Cortex of kidney (tissue), 1 donor: ENCODE data around the gene STAB2.

Experiments
- DNase-seq: peaks from one replicate; lab custom pipeline; 2025; lab: John Stamatoyannopoulos, UW

STAB2 gene

GRCh38 chr12:103745962-103746361 lies 158.9 kb downstream of the STAB2 start:
- no peak for DNase-seq

GRCh38 chr12:103748002-103748401 lies 160.9 kb downstream of the STAB2 start:
- no peak for DNase-seq

DNA sequence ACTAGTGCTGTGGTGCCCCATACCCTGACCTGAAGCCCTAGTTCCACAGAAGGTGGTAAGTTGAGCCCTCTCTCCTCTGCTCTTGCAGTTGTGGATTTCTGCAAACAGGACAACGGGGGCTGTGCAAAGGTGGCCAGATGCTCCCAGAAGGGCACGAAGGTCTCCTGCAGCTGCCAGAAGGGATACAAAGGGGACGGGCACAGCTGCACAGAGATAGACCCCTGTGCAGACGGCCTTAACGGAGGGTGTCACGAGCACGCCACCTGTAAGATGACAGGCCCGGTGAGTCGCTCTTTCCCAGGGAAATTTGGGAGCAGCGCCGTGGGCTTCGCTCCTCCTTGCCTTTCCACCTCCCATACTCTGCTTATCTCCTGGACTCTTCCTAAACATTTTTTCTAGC lies 161.8 kb downstream of the STAB2 start:
- no peak for DNase-seq

DNA sequence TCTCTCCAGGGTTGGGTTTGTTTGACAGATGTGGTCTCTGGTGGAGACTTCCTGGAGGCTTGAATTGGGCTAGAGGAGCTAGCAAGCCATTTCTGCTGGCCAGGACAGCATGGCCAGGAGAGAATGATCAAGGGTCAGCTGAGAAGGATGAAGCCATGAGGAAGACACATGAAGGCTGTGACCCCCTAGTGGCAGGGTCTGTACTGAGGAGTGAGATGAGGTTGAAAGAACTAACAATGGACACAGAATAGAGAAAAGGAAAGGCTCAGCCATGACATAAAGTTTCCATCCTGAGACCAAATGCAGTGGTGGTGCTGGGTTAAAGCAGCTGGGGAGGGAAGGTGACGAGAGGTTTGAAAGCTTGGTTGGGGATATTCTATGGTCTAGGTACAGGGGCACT lies 164.1 kb downstream of the STAB2 start:
- no peak for DNase-seq

- DNase-seq, result no peak
Observed at GRCh38 chr12:103751600-103751999, 164.5 kb downstream of the STAB2 start.

- no peak for DNase-seq
Observed at GRCh38 chr12:103755425-103755824, 168.4 kb downstream of the STAB2 start.

DNA sequence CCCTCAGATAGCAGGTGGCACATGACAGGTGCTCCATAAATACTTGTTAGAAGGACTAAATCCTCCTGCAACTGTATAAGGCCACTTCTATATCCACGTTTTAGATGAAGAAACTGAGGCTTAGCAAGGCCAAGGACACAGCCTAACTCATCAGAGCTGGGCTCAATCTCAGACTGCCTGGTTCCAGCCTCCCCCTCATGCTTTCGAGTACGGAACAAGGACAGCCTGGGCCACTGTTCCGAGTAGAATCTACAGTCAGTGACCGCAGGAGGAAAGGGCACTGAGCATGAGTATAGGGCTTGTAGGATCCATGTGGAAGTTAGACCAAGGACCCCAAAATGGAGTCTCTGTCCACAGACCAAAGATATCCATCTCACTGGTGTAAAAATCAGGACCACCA lies 169.4 kb downstream of the STAB2 start:
- DNase-seq, result no peak

GRCh38 chr12:103757248-103757647 lies 170.2 kb downstream of the STAB2 start:
- no peak for DNase-seq

DNA sequence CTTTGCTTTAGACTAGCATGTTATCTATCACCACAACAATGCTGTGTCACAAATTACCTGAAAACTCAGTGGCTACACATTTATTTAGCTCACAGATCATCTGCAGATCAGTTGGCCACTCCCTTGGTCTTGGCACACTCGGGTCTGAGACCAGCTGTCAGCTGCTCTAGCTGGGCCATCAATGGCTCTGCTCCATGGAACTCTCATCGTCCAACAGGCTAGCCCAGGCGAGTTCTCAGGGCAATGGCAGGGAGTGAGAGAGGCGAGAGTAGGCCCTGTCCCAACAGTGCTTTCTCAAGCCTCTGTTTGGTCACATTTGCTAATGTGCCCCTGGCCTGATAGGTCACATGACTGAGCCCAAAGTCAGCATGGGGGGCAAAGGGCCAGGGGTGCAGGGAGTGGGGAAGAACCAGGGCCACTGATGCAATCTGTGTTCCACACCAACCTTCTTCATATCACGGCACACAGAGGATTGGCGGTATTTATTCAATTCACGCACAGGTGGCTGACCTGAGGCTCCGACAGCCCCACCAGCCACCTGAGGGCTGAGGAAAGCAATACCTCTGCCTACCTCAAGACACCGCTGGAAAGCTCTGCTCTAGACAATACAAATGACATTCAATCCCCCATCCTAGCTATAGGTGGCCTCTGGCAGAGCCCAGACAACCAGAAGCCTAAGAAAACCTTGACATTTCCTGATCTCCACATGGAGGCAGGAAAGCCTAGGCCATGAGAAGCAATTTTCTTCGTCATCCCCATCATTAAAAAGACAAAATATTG lies 171.4 kb downstream of the STAB2 start:
- DNase-seq, result no peak

DNA sequence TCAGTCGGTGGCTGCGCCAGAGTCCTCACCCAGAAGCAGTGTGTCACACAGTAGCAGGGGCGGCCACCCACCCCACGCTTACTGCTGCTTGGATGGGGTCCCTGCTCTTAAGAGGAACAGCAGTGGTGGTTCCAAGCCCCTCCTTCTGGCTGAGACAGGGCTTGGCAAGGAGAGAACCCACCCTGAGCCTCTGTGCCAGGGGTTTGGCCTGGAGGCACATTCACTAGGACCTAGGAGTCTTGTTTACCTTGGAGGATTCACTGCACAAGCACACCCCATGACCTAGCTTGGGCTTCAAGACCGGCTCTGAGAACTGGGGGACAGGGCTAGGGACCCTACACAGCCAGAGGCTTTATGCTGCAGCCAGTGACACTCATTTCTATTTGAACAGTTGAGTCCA lies 175.4 kb downstream of the STAB2 start:
- no peak for DNase-seq

DNA sequence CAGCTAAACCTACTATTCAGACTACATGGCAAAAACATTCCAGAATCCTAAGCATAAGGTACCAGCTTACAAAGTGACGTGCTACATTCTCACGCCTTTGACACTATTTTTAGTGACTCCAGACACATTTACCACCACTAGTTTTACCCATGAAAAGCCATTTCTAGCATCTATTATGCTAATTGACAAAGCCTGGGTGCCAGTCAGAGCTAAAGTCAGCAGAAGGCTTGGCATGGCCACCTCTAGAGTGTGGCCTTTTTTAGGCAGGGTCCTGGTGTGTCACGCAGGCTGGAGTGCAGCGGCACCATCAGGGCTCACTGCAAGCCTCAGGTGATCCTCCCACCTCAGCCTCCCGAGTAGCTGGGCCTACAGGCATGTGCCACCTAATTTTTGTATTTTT lies 178.2 kb downstream of the STAB2 start:
- DNase-seq, result no peak

GRCh38 chr12:103766028-103766427 lies 179.0 kb downstream of the STAB2 start:
- DNase-seq, result no peak

DNA sequence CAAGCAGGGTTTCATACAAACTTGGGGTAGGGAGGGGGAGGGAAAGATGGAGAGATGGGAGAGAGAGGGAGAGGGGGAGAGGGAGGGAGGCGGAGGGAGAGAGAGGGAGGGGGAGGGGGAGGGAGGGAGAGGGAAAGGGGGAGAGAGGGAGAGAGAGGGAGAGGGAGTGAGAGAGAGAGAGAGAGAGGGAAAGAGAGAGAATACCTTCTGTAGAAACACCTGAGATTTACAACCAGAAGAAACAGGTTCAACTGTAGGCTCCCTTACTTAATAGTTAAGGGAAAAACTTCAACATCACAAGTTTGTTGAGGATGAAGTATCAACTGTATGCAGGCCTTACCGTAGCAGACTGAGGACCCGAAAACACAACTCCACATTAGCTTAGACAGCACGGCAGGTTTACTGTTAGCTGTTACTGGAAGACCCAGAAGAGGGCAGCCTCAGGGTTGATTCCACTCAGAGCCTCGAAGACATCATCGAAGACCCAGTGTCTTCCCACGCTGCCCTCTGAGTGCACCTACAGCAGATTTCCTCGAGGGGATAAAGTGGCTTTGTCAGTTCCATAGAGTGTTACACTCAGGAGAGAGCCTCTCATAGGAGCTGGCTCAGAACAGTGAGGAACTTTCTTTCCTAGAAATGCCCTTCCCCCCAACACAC lies 181.5 kb downstream of the STAB2 start:
- DNase-seq, result no peak

GRCh38 chr12:103769240-103769945 lies 182.3 kb downstream of the STAB2 start:
- no peak for DNase-seq

DNA sequence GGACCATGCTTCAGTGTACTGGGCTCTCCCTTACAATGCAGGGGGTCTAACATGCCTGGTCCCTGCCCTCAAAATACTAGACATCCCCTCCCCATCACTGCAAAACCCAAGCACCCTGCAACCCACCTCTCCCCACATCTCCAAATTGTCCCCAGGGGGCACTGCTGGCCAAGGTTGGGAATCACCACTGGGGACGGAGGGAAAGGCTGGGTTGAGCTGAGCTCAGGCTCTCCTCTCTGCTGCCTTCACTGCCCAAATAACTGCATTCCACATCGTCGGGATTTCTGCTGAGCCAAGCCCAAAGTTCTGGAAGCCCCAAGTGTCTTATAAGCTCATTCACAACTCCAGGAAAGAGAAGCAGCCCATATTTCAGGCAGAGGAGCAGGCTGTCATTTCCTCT lies 184.4 kb downstream of the STAB2 start:
- no peak for DNase-seq

- DNase-seq, result no peak
Observed at GRCh38 chr12:103772367-103773108, 185.5 kb downstream of the STAB2 start.

DNA sequence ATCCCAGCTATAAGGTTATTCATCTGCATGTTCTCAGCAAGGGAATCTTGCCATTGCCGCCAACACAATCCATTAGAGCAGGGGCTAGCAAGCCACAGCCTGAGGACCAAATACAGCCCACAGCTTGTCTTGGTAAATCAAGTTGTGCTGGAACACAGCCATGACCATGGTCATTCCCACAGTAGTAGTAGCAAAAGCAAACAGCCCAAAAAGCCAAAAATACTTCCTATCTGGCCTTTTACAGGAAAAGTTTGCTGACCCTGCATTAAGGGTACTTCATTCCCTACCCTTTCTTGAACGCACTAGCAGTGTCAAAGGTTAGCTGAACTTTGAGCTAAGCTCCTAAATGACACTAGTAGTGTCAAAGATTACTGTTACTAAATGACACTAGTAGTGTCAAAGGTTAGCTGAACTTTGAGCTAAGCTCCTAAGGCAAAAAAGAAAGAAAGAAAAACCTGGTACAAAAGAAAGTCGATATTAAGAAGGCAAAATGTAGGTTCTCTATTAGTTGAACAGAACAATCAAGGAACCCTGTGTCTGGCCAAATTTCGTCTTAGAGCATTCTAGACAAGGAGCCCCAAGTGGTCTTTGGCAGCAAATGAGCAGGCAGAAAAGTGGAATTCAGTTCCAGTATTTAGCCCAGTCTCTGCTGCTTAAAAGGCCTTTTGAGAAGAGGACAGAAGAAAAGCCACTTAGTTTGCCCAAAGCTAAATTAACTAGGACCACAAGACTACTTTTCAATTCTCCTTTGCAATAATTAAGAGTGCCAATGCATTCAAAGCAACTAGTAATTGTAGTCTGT lies 186.2 kb downstream of the STAB2 start:
- DNase-seq, result no peak

DNA sequence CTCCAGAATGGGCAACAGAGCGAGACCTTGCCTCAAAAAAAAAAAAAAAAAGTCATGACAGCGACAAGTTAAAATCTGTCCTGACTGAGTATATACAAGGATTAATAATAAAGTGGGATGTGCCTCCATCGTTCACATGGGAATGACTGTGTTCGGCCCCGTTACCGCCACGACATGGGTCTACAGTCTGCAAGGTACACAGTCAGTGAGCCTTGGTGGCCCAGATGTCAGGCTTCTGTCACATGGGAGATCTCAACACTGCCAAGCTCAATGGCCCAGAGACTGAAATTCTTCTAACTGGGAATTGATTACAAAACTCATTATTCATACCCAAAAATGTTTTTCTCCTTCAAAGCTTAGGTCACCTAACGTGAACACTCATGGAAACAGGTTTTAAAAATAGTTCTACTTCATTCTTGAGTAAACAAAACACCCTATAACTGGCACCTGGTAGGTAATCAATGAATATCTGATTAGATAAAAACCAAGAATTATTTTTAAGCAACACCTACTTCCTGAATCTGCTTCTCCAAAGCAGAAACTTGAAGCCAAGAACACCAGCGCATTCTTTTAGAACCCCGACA lies 188.0 kb downstream of the STAB2 start:
- DNase-seq, result no peak

- no peak for DNase-seq
Observed at GRCh38 chr12:103778781-103779180, 191.7 kb downstream of the STAB2 start.

DNA sequence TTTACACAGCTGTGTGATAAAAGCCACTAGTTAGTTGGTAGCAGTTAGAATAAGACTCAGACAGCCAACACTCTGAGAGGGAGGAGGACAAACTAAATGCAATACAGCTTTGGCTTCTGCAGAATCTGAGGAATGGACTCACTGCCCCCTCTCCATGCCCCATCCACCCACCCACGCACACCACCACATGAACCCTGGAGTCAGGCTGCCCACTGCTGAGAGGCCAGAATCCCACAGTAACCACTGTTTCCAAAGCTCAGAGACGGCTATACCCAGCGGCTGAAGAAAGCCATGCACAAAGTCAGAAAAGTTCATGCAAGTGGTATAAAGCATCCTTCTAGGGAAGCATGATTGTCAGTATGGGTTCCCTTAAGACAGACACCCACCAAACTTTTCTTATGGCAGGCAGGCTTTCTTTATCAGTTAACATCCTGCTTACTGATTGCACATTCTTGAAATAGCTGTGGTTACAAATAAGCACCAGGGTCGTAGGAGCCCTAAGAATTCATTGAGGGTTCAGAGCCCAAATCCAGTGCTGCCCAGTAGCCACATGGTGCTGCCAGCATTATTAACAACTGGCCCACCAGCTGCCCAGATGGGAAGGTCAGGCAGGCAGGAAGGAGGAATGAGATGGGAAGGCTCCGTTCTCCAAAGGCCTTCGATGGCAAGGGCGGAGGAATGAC lies 192.5 kb downstream of the STAB2 start:
- DNase-seq, result no peak

DNA sequence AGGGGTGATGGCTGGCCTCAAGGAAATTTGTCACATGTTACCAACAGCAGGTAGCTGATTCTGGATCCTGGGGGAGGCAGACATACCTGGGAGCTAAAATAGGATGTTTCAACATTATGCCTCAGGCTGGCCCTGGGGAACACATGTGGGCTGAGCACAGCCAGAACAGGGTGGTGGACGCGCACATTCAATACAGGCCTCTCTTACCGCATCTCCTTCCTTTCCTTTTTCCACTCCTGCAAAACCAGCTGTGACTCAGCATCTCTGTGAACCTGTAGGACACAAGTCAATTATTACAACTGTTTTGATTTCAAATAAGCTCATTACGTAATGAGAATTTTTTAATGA lies 193.0 kb downstream of the STAB2 start:
- no peak for DNase-seq
